ENCODE measurements around the gene CLEC10A.

CLEC10A gene

GRCh38 chr17:7029659-7030058 is 50.4 kb downstream of the CLEC10A start:
- Histone ChIP-seq H2AFZ (ENCODE audit: low read depth, low read length, severe bottlenecking) (no peak overlapping the region), H4K20me1 (ENCODE audit: low read depth, low read length) (no peaks in the 10 kb centered on the region), H3F3A (ENCODE audit: insufficient read depth) (no peaks in the 10 kb centered on the region; the same call in 1 of the 2 replicates), H3K36me3 (ENCODE audit: low read length) (no peaks in the 10 kb centered on the region), H3K4me3 (ENCODE audit: insufficient read depth, low read length, poor library complexity, severe bottlenecking) (no peak overlapping the region), H3K9me3 (ENCODE audit: insufficient read depth, low read length) (no peaks in the 10 kb centered on the region), H3K27me3 (ENCODE audit: low read length) (no peaks in the 10 kb centered on the region), H3K79me2 (ENCODE audit: insufficient read depth, low read length) (no peaks in the 10 kb centered on the region), H3K4me2 (ENCODE audit: low read depth, low read length, poor library complexity, severe bottlenecking) (no peak overlapping the region), H3K27ac (ENCODE audit: low read depth, low read length) (no peak overlapping the region), H3K9me2 (replicated peaks; ENCODE audit: insufficient read depth, low read length) (no peaks in the 10 kb centered on the region), H3K9ac (ENCODE audit: low read length) (no peak overlapping the region)
- TF ChIP-seq EZH2phosphoT487 (conservative IDR thresholded peaks at IDR 0.05; ENCODE audit: low read length) (no peak), CTCF (IDR thresholded peaks at IDR 0.05; ENCODE audit: insufficient read depth, low read length, poor library complexity, severe bottlenecking) (no peak)

- Histone ChIP-seq H3K4me2 (ENCODE audit: low read depth, low read length, poor library complexity, severe bottlenecking) (no peak overlapping the region), H3K9ac (ENCODE audit: low read length) (no peak overlapping the region), H3K9me2 (replicated peaks; ENCODE audit: insufficient read depth, low read length) (no peaks in the 10 kb centered on the region)
Observed at GRCh38 chr17:7029096-7029495, 51.0 kb downstream of the CLEC10A start.

GRCh38 chr17:7027335-7027734 is 52.7 kb downstream of the CLEC10A start:
- Histone ChIP-seq H3K36me3 (ENCODE audit: low read length) (no peaks in the 10 kb centered on the region), H3F3A (ENCODE audit: insufficient read depth) (no peaks in the 10 kb centered on the region), H4K20me1 (ENCODE audit: low read depth, low read length) (no peaks in the 10 kb centered on the region), H3K4me2 (ENCODE audit: low read depth, low read length, poor library complexity, severe bottlenecking) (no peak overlapping the region), H2AFZ (ENCODE audit: low read depth, low read length, severe bottlenecking) (no peak overlapping the region), H3K9me3 (ENCODE audit: insufficient read depth, low read length) (no peaks in the 10 kb centered on the region), H3K9me2 (replicated peaks; ENCODE audit: insufficient read depth, low read length) (no peaks in the 10 kb centered on the region), H3K4me3 (ENCODE audit: insufficient read depth, low read length, poor library complexity, severe bottlenecking) (no peak overlapping the region), H3K79me2 (ENCODE audit: insufficient read depth, low read length) (no peaks in the 10 kb centered on the region), H3K27ac (ENCODE audit: low read depth, low read length) (no peak overlapping the region), H3K9ac (ENCODE audit: low read length) (no peak overlapping the region), H3K27me3 (ENCODE audit: low read length) (no peaks in the 10 kb centered on the region)
- TF ChIP-seq EZH2phosphoT487 (conservative IDR thresholded peaks at IDR 0.05; ENCODE audit: low read length), result no peak
- TF ChIP-seq CTCF (IDR thresholded peaks at IDR 0.05; ENCODE audit: insufficient read depth, low read length, poor library complexity, severe bottlenecking), result no peak

More at GRCh38 chr17:7029096-7029495, 51.0 kb downstream of the CLEC10A start:
- Histone ChIP-seq H3K9me3 (ENCODE audit: insufficient read depth, low read length) (no peaks in the 10 kb centered on the region), H3F3A (ENCODE audit: insufficient read depth) (no peaks in the 10 kb centered on the region; the same call in 1 of the 2 replicates), H3K79me2 (ENCODE audit: insufficient read depth, low read length) (no peaks in the 10 kb centered on the region), H4K20me1 (ENCODE audit: low read depth, low read length) (no peaks in the 10 kb centered on the region), H2AFZ (ENCODE audit: low read depth, low read length, severe bottlenecking) (no peak overlapping the region), H3K36me3 (ENCODE audit: low read length) (no peaks in the 10 kb centered on the region), H3K27ac (ENCODE audit: low read depth, low read length) (no peak overlapping the region), H3K27me3 (ENCODE audit: low read length) (no peaks in the 10 kb centered on the region), H3K4me3 (ENCODE audit: insufficient read depth, low read length, poor library complexity, severe bottlenecking) (no peak overlapping the region)
- TF ChIP-seq CTCF (IDR thresholded peaks at IDR 0.05; ENCODE audit: insufficient read depth, low read length, poor library complexity, severe bottlenecking) (no peak), EZH2phosphoT487 (conservative IDR thresholded peaks at IDR 0.05; ENCODE audit: low read length) (no peak)
